ENCODE data around the gene ANKRD35.
"Not testable (repeated sequence)": the region's sequence is repeated elsewhere in the genome, so short reads cannot be mapped to it uniquely, and the experiment has no call there.

The ANKRD35 gene

DNA sequence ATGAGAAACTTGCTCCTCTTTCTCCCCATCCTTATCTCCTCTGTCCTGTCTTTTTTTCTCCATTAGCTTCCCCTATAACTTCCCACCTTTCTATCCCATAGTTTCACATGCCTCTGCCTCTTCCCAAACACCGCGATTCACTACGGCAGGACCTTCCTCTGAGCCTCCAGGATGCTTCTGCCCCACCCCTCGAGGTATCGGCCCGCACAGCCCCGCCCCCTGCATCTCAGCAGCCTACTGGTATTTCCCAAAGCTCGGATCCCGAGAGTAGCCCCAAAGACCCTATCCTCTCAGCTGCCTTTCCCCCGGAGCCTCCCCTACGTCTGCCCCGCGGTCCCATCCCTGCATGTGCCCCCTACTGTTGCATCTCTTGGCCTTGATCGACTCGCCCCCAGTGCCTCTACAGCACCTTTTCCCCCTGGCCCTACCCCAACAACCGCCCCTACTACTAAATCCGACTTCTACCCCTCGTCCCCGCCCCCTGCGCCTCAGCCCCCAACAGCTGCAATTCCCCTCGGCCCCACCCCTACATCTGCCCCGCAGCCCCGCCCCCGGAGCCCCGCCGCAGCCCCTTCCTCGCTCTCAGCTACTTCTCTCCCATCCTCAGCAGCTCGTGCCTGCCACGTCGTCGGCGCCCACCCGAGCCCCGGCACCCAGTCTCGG lies 27.3 kb downstream of the ANKRD35 start:
- DNase-seq (ENCODE audit: insufficient read length, low spot score) (peak; percentile 42), FAIRE-seq (no peak)
- no peak for TF ChIP-seq POLR2A (IDR thresholded peaks at IDR 0.05; ENCODE audit: low read depth, low read length)

GRCh38 chr1:145857170-145857569 lies 28.5 kb downstream of the ANKRD35 start:
- DNase-seq (ENCODE audit: insufficient read length, low spot score) (no peak), FAIRE-seq (no peak)
- TF ChIP-seq POLR2A (IDR thresholded peaks at IDR 0.05; ENCODE audit: low read depth, low read length), result no peak

- no peak for FAIRE-seq
- no peak for TF ChIP-seq POLR2A (IDR thresholded peaks at IDR 0.05; ENCODE audit: low read depth, low read length)
- DNase-seq (ENCODE audit: insufficient read length, low spot score), result no peak
These were observed 30.2 kb downstream of the ANKRD35 start for GRCh38 chr1:145855426-145855948.

DNA sequence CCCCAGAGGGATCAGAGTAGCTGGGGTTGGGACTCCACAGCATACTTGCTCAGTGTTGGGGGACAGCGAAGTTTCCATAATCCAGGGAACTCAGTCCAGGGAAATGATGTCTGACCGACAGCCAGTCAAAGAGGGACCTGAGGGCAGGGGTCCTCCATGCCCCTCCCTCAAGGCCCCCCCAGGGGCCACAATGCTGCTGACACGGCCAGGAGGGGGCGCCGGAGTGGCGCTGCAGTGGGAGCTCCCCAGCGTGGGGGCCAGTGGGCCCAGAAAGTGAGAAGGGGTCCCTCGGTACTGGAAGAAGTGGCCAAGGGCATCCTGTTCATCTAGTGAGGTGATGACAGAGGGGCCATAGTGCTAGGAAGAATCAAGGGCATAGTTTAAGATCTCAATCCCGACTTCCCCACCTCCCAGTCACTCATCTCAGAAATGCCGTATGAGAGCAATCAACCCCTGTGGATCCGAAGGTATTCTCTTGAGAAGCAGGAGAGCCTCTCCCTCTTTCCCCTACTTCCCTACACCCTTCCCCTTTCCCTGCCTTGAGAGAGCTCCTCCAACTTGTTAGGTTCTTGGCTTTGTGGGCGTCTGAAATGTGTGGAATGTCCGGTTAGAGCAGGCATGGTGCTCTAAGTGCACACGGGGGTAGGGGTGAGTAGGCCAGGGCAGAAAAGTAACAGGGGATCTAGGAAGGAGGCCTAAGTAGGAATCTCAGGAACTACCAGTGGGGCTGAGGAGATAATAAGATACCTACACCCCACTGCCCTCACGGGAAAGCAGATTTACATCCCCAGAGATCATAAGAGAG lies 36.1 kb downstream of the ANKRD35 start:
- DNase-seq (ENCODE audit: insufficient read length, low spot score) (peak; percentile 49), FAIRE-seq (no peak)
- TF ChIP-seq POLR2A (IDR thresholded peaks at IDR 0.05; ENCODE audit: low read depth, low read length), result no peak

- FAIRE-seq (no peak), DNase-seq (ENCODE audit: insufficient read length, low spot score) (no peak)
These were observed 37.8 kb downstream of the ANKRD35 start for GRCh38 chr1:145847827-145848226.

GRCh38 chr1:145846201-145846612 lies 39.5 kb downstream of the ANKRD35 start:
- no peak for DNase-seq (ENCODE audit: insufficient read length, low spot score)

More at GRCh38 chr1:145847827-145848226, 37.8 kb downstream of the ANKRD35 start:
- TF ChIP-seq POLR2A (IDR thresholded peaks at IDR 0.05; ENCODE audit: low read depth, low read length), result no peak

GRCh38 chr1:145845514-145846161 lies 40.0 kb downstream of the ANKRD35 start, which contains the start of gene NUDT17:
Gene NUDT17, plus strand, starts transcription at chr1:145845630. Its CDS starts 11 bp downstream, at chr1:145845641.
- peak; percentile 20; the same call in 1 of the 2 replicates for TF ChIP-seq POLR2A (IDR thresholded peaks at IDR 0.05; ENCODE audit: low read depth, low read length)
- peak; percentile 82 for DNase-seq (ENCODE audit: insufficient read length, low spot score)
- FAIRE-seq, result no peak

More at GRCh38 chr1:145846201-145846612, 39.5 kb downstream of the ANKRD35 start:
- no peak for TF ChIP-seq POLR2A (IDR thresholded peaks at IDR 0.05; ENCODE audit: low read depth, low read length)
- no peak for FAIRE-seq

DNA sequence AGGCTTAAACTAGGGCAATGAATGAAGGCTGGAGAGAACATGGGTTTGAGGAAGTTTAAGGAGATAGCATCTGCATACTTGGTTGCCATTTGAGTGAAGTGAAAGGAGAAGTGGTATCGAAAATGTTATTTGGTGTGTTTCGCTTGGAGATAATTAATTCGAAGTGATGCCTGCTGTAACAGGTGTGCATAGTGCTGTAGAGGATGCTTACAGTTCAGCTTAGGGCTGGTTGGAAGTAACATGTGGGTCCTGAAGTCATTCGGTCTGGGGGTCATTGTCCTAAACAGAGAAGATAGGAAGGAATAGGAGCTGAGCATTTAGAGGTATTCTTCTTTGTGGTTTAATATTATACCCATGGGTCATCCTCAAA lies 40.5 kb downstream of the ANKRD35 start:
- DNase-seq (ENCODE audit: insufficient read length, low spot score) (no peak), FAIRE-seq (no peak)
- TF ChIP-seq POLR2A (IDR thresholded peaks at IDR 0.05; ENCODE audit: low read depth, low read length), result no peak

- TF ChIP-seq POLR2A (IDR thresholded peaks at IDR 0.05; ENCODE audit: low read depth, low read length), result no peak
- FAIRE-seq (no peak), DNase-seq (ENCODE audit: insufficient read length, low spot score) (no peak)
These were observed 42.6 kb downstream of the ANKRD35 start for GRCh38 chr1:145843031-145843430.

- no peak for TF ChIP-seq POLR2A (IDR thresholded peaks at IDR 0.05; ENCODE audit: low read depth, low read length)
- DNase-seq (ENCODE audit: insufficient read length, low spot score) (no peak), FAIRE-seq (no peak)
These were observed 48.0 kb downstream of the ANKRD35 start for GRCh38 chr1:145837656-145838055.

- not testable (repeated sequence) for DNase-seq (ENCODE audit: insufficient read length, low spot score); FAIRE-seq
These were observed 54.9 kb downstream of the ANKRD35 start for GRCh38 chr1:145830810-145831209.

- DNase-seq (ENCODE audit: insufficient read length, low spot score) (no peak), FAIRE-seq (no peak)
- no peak for TF ChIP-seq POLR2A (IDR thresholded peaks at IDR 0.05; ENCODE audit: low read depth, low read length)
These were observed 57.2 kb downstream of the ANKRD35 start for GRCh38 chr1:145828367-145829026.

DNA sequence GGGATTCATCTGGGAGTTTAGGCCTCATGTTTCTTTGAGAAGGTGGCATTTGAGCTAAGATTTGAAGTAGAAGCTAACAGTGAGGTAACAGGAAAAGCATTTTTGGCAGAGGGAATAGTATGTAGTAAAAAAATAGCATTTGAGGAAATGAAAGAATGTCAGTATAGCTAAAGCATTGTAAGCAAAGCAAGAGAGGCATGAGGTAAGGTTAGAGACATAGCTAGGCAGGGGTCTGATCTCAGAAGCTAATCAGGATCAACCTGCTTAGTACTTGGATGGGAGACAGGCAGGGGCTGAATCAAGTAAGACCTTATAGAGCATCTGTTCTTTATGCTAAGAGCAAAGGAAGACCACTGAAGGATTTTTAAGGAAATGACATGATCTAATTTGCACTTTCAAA lies 57.7 kb downstream of the ANKRD35 start:
- TF ChIP-seq POLR2A (IDR thresholded peaks at IDR 0.05; ENCODE audit: low read depth, low read length), result no peak
- DNase-seq (ENCODE audit: insufficient read length, low spot score), result no peak
- no peak for FAIRE-seq

GRCh38 chr1:145826030-145826429 lies 59.6 kb downstream of the ANKRD35 start:
- FAIRE-seq (no peak), DNase-seq (ENCODE audit: insufficient read length, low spot score) (no peak)
- no peak for TF ChIP-seq POLR2A (IDR thresholded peaks at IDR 0.05; ENCODE audit: low read depth, low read length)
